ENCODE measurements around the gene TM4SF1. TPM values are rescaled to one million over a fixed set of nuclear protein-coding genes. Genes with fewer than 3 reads are reported as not detected.

Gene TM4SF1
- total RNA-seq, 1 donor from 2014 or later = 28.9 TPM

DNA sequence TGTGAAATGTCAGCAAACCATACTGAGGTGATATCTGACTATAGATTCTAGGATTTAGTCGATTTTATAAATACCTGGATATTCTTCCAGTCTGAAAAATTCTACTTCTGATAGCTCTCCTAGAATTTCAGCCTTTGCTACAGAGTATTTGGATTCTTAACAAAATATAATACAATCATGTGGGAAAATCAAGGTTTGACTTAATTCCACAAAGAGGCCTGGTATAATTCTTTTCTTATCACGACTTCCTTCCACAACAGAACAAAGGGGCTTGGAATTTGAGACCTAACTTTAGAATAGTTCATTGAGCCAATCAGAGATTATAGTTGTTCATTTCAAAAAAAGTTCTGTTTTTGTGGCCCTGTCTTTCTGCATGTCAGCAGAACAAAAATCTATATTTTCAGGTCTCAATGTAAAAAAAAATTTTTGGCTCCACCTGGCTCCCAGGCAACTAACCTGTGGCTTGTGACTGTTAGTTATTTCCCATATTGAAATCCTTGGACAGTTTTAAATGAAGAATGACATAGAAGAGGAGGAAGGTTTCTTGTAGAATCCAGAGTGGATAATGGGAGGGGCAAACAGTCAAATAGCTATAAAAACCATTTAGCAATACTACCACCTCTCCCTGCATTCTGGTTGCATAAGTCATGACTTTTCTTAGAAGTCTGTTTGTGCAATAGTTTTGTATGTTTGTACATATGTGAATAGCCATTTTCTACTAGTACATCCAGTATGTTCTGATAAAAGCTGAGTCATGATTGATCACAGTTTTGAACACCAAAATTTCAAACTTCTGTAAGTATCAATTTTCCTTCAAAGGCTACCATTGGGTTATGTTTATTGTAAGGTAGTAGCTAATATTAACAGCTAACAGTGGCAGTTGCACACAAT is 4.0 kb downstream of the TM4SF1 start:
- no peaks in the 10 kb centered on the region for H3K36me3 Mint-ChIP-seq (ENCODE audit: low read depth, unreplicated experiment)
- Histone ChIP-seq H3K27me3 (ENCODE audit: insufficient read depth, low read length) (no peaks in the 10 kb centered on the region), H3K27ac (ENCODE audit: low read depth, low read length) (peak overlapping the region; percentile 7), H4K20me1 (ENCODE audit: insufficient read depth, low read length) (peaks cover 13% of the 10 kb centered on the region), H2AFZ (ENCODE audit: low read depth, low read length) (no peak overlapping the region), H3K4me2 (ENCODE audit: low read length) (peak overlapping the region; percentile 31), H3K9me3 (ENCODE audit: insufficient read depth, low read depth, low read length) (no peaks in the 10 kb centered on the region), H3K4me3 (ENCODE audit: insufficient read depth, low read depth, low read length) (no peak overlapping the region), H3K36me3 (ENCODE audit: insufficient read depth, low read length) (peaks cover 52% of the 10 kb centered on the region), H3K79me2 (ENCODE audit: insufficient read depth, low read length) (peaks cover 36% of the 10 kb centered on the region), H3K4me1 (ENCODE audit: insufficient read depth, low read length) (peaks cover 40% of the 10 kb centered on the region), H3K9ac (ENCODE audit: low read length) (no peak overlapping the region)
- H3K27me3 Mint-ChIP-seq (ENCODE audit: low read depth, unreplicated experiment) = no peaks in the 10 kb centered on the region
- H3K27ac Mint-ChIP-seq (ENCODE audit: unreplicated experiment) = no peak overlapping the region
- H3K4me1 Mint-ChIP-seq (ENCODE audit: low read depth, unreplicated experiment) = peaks cover 40% of the 10 kb centered on the region
- H3K4me3 Mint-ChIP-seq (ENCODE audit: unreplicated experiment) = no peak overlapping the region
- no peaks in the 10 kb centered on the region for H3K9me3 Mint-ChIP-seq (ENCODE audit: unreplicated experiment)
- FAIRE-seq (peak; percentile 81), DNase-seq (ENCODE audit: low read depth) (peak; percentile 73)
- TF ChIP-seq, protein P1, sequence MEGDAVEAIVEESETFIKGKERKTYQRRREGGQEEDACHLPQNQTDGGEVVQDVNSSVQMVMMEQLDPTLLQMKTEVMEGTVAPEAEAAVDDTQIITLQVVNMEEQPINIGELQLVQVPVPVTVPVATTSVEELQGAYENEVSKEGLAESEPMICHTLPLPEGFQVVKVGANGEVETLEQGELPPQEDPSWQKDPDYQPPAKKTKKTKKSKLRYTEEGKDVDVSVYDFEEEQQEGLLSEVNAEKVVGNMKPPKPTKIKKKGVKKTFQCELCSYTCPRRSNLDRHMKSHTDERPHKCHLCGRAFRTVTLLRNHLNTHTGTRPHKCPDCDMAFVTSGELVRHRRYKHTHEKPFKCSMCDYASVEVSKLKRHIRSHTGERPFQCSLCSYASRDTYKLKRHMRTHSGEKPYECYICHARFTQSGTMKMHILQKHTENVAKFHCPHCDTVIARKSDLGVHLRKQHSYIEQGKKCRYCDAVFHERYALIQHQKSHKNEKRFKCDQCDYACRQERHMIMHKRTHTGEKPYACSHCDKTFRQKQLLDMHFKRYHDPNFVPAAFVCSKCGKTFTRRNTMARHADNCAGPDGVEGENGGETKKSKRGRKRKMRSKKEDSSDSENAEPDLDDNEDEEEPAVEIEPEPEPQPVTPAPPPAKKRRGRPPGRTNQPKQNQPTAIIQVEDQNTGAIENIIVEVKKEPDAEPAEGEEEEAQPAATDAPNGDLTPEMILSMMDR (IDR thresholded peaks at IDR 0.05; ENCODE audit: insufficient read depth, low read depth, low read length) = no peak
- TF ChIP-seq EZH2 (IDR thresholded peaks at IDR 0.05; ENCODE audit: insufficient read depth, low read length) = no peak

DNA sequence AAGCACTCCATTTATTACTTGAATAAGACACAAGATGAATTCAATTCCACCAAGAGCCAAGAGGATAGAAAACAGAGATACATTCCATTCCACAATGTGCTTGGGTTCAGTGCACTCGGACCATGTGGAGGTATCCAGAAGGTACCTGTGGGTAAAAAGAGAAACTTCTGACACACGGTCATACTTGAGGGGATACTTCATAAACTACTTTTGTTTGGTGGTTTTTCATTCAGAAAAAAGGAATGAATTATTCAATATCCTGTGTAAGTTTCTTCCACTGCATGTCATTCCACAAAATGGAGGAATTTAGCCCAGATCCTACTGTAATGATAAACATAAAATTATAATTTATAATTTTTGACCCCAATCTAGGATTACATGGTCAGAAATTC is 5.7 kb downstream of the TM4SF1 start:
- Mint-ChIP-seq H3K27me3 (ENCODE audit: low read depth, unreplicated experiment) (no peaks in the 10 kb centered on the region), H3K4me1 (ENCODE audit: low read depth, unreplicated experiment) (peaks cover 32% of the 10 kb centered on the region), H3K36me3 (ENCODE audit: low read depth, unreplicated experiment) (no peaks in the 10 kb centered on the region), H3K4me3 (ENCODE audit: unreplicated experiment) (no peak overlapping the region), H3K9me3 (ENCODE audit: unreplicated experiment) (no peaks in the 10 kb centered on the region), H3K27ac (ENCODE audit: unreplicated experiment) (no peak overlapping the region)
- Histone ChIP-seq H2AFZ (ENCODE audit: low read depth, low read length) (no peak overlapping the region), H4K20me1 (ENCODE audit: insufficient read depth, low read length) (peaks cover 13% of the 10 kb centered on the region), H3K27ac (ENCODE audit: low read depth, low read length) (no peak overlapping the region), H3K9ac (ENCODE audit: low read length) (no peak overlapping the region), H3K36me3 (ENCODE audit: insufficient read depth, low read length) (peaks cover 52% of the 10 kb centered on the region), H3K4me2 (ENCODE audit: low read length) (peak overlapping the region; percentile 58), H3K4me3 (ENCODE audit: insufficient read depth, low read depth, low read length) (no peak overlapping the region), H3K79me2 (ENCODE audit: insufficient read depth, low read length) (peaks cover 29% of the 10 kb centered on the region), H3K9me3 (ENCODE audit: insufficient read depth, low read depth, low read length) (no peaks in the 10 kb centered on the region), H3K27me3 (ENCODE audit: insufficient read depth, low read length) (no peaks in the 10 kb centered on the region), H3K4me1 (ENCODE audit: insufficient read depth, low read length) (peaks cover 37% of the 10 kb centered on the region)
- FAIRE-seq = no peak
- no peak for TF ChIP-seq EZH2 (IDR thresholded peaks at IDR 0.05; ENCODE audit: insufficient read depth, low read length)
- no peak for DNase-seq (ENCODE audit: low read depth)

DNA sequence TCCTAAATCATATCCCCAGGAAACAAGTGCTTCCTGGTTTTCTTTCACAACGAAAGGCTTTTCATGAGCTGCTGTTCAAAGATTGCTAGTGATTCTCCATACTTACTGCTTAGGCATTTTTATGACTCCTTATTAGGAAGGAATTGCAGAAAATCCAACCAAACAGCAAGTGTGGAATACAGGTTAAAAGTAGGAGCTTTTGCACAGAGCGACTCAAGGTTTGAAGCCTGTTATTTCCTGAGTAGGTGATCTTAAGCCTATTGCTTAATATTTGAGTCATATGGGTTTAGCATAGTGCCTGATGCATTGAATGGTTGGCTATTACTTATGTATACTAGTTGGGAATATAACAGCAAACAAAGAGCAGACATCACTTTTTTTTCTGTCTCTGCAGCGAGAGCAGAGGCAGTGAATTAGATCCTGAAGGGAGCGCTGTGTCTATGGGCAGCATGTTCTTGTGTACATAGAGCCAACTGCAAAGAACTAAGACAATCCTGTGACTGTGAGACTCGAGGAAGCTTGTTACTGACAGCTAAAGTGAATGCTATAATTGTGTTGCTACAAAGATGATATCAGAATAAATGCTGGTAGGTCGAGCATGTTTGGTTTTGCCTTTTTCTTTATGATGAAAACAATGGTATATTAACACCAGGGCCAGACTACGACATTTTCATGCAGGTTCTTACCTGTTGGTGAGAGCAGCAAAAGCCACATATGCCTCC is 6.3 kb downstream of the TM4SF1 start:
- no peak overlapping the region for H3K4me3 Mint-ChIP-seq (ENCODE audit: unreplicated experiment)
- no peak overlapping the region for H3K27ac Mint-ChIP-seq (ENCODE audit: unreplicated experiment)

More for the DNA sequence above, 6.3 kb downstream of the TM4SF1 start:
- Histone ChIP-seq H3K4me1 (ENCODE audit: insufficient read depth, low read length) (peaks cover 37% of the 10 kb centered on the region), H2AFZ (ENCODE audit: low read depth, low read length) (no peak overlapping the region), H3K9me3 (ENCODE audit: insufficient read depth, low read depth, low read length) (no peaks in the 10 kb centered on the region), H3K4me3 (ENCODE audit: insufficient read depth, low read depth, low read length) (no peak overlapping the region), H3K9ac (ENCODE audit: low read length) (no peak overlapping the region), H3K36me3 (ENCODE audit: insufficient read depth, low read length) (peaks cover 52% of the 10 kb centered on the region), H3K27ac (ENCODE audit: low read depth, low read length) (no peak overlapping the region), H4K20me1 (ENCODE audit: insufficient read depth, low read length) (peaks cover 13% of the 10 kb centered on the region), H3K27me3 (ENCODE audit: insufficient read depth, low read length) (no peaks in the 10 kb centered on the region), H3K79me2 (ENCODE audit: insufficient read depth, low read length) (peaks cover 23% of the 10 kb centered on the region), H3K4me2 (ENCODE audit: low read length) (peak overlapping the region; percentile 58)
- no peaks in the 10 kb centered on the region for H3K9me3 Mint-ChIP-seq (ENCODE audit: unreplicated experiment)
- DNase-seq (ENCODE audit: low read depth) (peak; percentile 40), FAIRE-seq (peak; percentile 17)
- no peaks in the 10 kb centered on the region for H3K27me3 Mint-ChIP-seq (ENCODE audit: low read depth, unreplicated experiment)
- TF ChIP-seq EZH2 (IDR thresholded peaks at IDR 0.05; ENCODE audit: insufficient read depth, low read length) = no peak
- TF ChIP-seq, protein P1 (IDR thresholded peaks at IDR 0.05; ENCODE audit: insufficient read depth, low read depth, low read length) = no peak
- no peaks in the 10 kb centered on the region for H3K36me3 Mint-ChIP-seq (ENCODE audit: low read depth, unreplicated experiment)
- peaks cover 31% of the 10 kb centered on the region for H3K4me1 Mint-ChIP-seq (ENCODE audit: low read depth, unreplicated experiment)
